Measurements from ENCODE around the gene ADPRH. TPM values are rescaled to one million over a fixed set of nuclear protein-coding genes. Genes with fewer than 3 reads are reported as not detected.

The ADPRH gene
- total RNA-seq, 4 donors from 2014 or later = 8.7 to 16.0 (median 14.5) TPM

DNA sequence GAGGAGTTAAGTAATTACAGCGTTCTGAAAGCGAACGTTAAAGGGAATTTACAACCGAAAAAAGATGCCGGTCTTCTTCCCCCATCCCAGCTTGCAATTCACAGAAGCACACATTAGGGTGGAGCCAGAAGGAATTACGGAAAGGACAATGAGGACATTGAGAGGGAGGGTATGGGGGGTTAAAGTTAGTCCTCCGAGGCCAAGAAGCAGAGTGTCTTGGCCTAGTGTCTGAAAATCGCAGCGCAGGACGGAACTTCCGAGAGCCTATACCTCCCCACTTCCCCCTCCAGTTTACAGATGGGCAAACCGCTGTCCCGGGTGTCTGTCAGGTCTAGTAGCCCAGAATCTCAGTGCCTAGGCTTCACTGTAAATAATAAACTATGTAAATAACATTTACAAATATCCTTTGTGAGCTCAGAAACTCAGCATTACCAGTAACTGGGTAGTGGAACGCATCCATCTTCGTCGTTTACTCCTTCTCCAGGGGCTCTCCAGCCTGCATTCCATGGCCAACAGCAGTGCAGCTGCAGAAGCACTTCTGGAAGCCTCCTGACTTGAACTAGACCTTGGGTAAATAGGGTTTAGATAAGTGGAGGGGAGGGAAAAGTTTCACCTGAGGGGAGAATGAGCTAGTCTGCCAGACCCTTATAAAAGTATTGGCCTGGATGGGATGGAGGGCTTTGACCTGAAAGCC is 922 bp downstream of the ADPRH start:
- peaks cover 9 to 10% of the 10 kb centered on the region in 2 donors for H3K4me1 ChIP-seq
- WGBS, 2 donors = 13 to 20% methylated on average over 16 of the region's 16 CpGs
- H3K9me3 ChIP-seq = no peaks in the 10 kb centered on the region
- H3K27me3 ChIP-seq = no peaks in the 10 kb centered on the region
- H3K36me3 ChIP-seq = no peaks in the 10 kb centered on the region
- H3K27ac ChIP-seq = peak overlapping the region; percentile 84 to 97 (median 96)
- intact Hi-C loops (cut with DNase I) = no loop called here
- TF ChIP-seq, protein P1, sequence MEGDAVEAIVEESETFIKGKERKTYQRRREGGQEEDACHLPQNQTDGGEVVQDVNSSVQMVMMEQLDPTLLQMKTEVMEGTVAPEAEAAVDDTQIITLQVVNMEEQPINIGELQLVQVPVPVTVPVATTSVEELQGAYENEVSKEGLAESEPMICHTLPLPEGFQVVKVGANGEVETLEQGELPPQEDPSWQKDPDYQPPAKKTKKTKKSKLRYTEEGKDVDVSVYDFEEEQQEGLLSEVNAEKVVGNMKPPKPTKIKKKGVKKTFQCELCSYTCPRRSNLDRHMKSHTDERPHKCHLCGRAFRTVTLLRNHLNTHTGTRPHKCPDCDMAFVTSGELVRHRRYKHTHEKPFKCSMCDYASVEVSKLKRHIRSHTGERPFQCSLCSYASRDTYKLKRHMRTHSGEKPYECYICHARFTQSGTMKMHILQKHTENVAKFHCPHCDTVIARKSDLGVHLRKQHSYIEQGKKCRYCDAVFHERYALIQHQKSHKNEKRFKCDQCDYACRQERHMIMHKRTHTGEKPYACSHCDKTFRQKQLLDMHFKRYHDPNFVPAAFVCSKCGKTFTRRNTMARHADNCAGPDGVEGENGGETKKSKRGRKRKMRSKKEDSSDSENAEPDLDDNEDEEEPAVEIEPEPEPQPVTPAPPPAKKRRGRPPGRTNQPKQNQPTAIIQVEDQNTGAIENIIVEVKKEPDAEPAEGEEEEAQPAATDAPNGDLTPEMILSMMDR (IDR thresholded peaks at IDR 0.05) = no peak
- TF ChIP-seq POLR2A (IDR thresholded peaks at IDR 0.05) = no peak
- DNase-seq = peak; percentile 34 to 40
- peak overlapping the region; percentile 30 to 49 (median 39) for H3K4me3 ChIP-seq (replicated peaks in 1 of 3)

DNA sequence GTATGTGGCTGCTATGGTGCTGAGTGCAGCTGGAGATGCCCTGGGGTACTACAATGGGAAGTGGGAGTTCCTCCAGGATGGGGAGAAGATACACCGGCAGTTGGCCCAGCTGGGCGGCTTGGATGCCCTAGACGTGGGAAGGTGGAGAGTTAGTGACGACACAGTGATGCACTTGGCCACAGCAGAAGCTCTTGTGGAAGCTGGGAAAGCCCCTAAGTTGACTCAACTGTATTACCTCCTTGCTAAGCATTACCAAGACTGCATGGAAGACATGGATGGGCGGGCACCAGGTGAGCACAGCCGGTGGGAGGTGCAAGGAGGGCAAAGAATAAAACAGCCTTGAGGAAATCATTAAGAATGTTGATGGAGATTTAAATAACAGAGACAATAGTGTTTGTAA is 2.9 kb downstream of the ADPRH start:
- H3K4me3 ChIP-seq (replicated peaks in 1 of 3) = no peak overlapping the region
- TF ChIP-seq, protein P1 (IDR thresholded peaks at IDR 0.05) = no peak
- TF ChIP-seq POLR2A (IDR thresholded peaks at IDR 0.05) = no peak
- H3K27me3 ChIP-seq = no peaks in the 10 kb centered on the region
- intact Hi-C loops (cut with DNase I) = no loop called here
- H3K36me3 ChIP-seq = no peaks in the 10 kb centered on the region
- no peak overlapping the region for H3K27ac ChIP-seq
- peaks cover 9 to 10% of the 10 kb centered on the region in 2 donors for H3K4me1 ChIP-seq
- DNase-seq = no peak
- 80 to 89% methylated on average over 6 of the region's 6 CpGs for WGBS, 2 donors
- H3K9me3 ChIP-seq = no peaks in the 10 kb centered on the region

DNA sequence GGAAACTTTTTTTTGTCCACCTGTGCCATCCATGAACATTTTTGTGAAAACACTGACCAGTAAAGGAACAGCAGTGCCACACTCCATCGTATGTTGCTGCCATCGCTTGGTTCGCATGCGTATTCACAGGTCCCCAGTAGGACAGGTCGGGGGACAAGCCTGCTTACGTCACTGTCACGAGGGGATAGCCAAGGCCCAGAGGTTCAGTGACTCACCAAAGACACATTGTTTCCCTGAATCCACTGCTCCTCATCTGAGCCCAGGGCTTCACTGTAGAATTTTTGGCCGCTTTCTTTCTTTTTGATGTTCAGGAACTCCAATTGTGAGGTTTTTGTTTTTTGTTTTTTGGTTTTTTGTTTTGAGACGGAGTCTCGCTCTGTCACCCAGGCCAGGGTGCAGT is 5.9 kb downstream of the ADPRH start:
- no peaks in the 10 kb centered on the region for H3K36me3 ChIP-seq
- peaks cover 4% of the 10 kb centered on the region in 2 donors for H3K4me1 ChIP-seq
- 95 to 97% methylated on average over 10 of the region's 10 CpGs for WGBS, 2 donors
- H3K4me3 ChIP-seq (replicated peaks in 1 of 3) = no peak overlapping the region
- H3K27ac ChIP-seq = no peak overlapping the region
- TF ChIP-seq, protein P1 (IDR thresholded peaks at IDR 0.05) = no peak
- TF ChIP-seq POLR2A (IDR thresholded peaks at IDR 0.05) = no peak
- intact Hi-C loops (cut with DNase I) = no loop called here
- H3K9me3 ChIP-seq = no peaks in the 10 kb centered on the region
- no peaks in the 10 kb centered on the region for H3K27me3 ChIP-seq
- DNase-seq = no peak

DNA sequence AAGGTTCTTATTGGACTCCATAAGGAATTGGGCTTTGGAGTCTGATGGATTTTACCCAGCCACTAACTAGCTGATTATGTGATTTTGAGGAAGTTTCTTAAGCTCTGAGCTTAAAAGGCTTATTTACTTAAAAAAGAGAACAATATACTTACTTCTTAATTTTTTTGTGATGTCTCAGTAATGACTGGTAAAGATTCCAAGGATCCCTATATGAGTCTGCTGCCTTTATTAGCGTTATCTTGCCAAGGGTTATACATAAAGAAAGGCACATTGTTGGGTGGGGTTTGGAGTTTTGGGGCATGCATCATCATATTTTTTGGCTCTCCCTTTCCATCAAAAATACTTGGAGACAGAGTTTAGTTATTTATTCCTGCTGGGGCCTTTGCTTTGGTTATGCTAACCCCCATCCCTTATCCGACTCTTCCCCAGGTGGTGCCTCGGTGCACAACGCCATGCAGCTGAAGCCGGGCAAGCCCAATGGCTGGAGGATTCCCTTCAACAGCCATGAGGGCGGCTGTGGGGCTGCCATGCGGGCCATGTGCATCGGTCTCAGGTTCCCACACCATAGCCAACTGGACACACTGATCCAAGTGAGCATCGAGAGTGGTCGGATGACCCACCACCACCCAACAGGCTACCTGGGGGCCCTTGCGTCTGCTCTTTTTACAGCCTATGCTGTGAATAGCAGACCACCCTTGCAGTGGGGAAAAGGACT is 6.7 kb downstream of the ADPRH start:
- H3K36me3 ChIP-seq = no peaks in the 10 kb centered on the region
- H3K27me3 ChIP-seq = no peaks in the 10 kb centered on the region
- H3K9me3 ChIP-seq = no peaks in the 10 kb centered on the region
- intact Hi-C loops (cut with DNase I) = no loop called here
- no peak for DNase-seq
- TF ChIP-seq, protein P1 (IDR thresholded peaks at IDR 0.05) = no peak
- TF ChIP-seq POLR2A (IDR thresholded peaks at IDR 0.05) = no peak
- WGBS, 2 donors = 89 to 95% methylated on average over 11 of the region's 11 CpGs
- H3K27ac ChIP-seq = no peak overlapping the region
- no peak overlapping the region for H3K4me3 ChIP-seq (replicated peaks in 1 of 3)
- no peaks in the 10 kb centered on the region for H3K4me1 ChIP-seq

DNA sequence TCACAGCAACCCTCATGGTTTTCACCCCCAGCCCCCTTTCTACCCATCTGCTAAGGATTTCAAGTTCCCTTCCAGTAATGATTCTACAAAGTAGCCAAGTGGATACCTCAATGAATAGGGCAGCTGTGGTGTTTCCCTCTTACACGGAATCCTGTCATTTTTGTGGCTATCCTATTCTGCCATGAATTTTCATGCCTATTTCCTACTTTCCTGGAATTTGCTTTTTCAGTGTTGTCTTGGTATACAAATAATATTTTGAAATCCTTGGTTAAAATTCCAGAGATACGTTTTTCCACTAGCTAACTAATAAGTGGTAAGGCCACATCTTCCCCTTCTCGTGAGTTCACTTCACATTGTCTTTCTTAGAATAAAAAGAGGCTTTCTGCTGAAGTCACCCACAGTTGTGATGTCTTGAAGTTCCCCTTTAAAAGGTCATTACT is 7.5 kb downstream of the ADPRH start:
- no peak overlapping the region for H3K27ac ChIP-seq
- DNase-seq = no peak
- H3K4me3 ChIP-seq (replicated peaks in 1 of 3) = no peak overlapping the region
- no peak for TF ChIP-seq POLR2A (IDR thresholded peaks at IDR 0.05)
- TF ChIP-seq, protein P1 (IDR thresholded peaks at IDR 0.05) = no peak
- 91 to 95% methylated on average over 3 of the region's 3 CpGs for WGBS, 2 donors
- H3K4me1 ChIP-seq = no peaks in the 10 kb centered on the region
- no peaks in the 10 kb centered on the region for H3K36me3 ChIP-seq
- no peaks in the 10 kb centered on the region for H3K27me3 ChIP-seq
- H3K9me3 ChIP-seq = no peaks in the 10 kb centered on the region
- intact Hi-C loops (cut with DNase I) = no loop called here

Measured in thyroid gland (tissue), 4 donors.